MG63 (cell line): ENCODE results near the gene RHOF. TPM values are rescaled to one million over a fixed set of nuclear protein-coding genes. Genes with fewer than 3 reads are reported as not detected.
"Not testable (repeated sequence)": the region's sequence is repeated elsewhere in the genome, so short reads cannot be mapped to it uniquely, and the experiment has no call there.

Experiments used
- DNase-seq: peaks from one replicate; pipeline ENCODE4 v3.0.0-alpha.2; 2020
- H3K27me3 ChIP-seq: fragments of 250-450 bp; sonication (Bioruptor Pico); 2 replicates; pipeline ENCODE4 v1.5.1; 2020; ENCODE audit warnings: mild to moderate bottlenecking, moderate library complexity
- H3K36me3 ChIP-seq: fragments of 250-450 bp; sonication (Bioruptor Pico); 2 replicates; pipeline ENCODE4 v1.5.1; 2020; ENCODE audit warnings: mild to moderate bottlenecking, moderate library complexity
- H3K4me3 ChIP-seq: fragments of 250-450 bp; sonication (Bioruptor Pico); 2 replicates; pipeline ENCODE4 v1.5.1; 2020; ENCODE audit warnings: mild to moderate bottlenecking, moderate library complexity
- H3K9me3 ChIP-seq: fragments of 250-450 bp; sonication (Bioruptor Pico); 2 replicates; pipeline ENCODE4 v1.5.1; 2020; ENCODE audit warnings: mild to moderate bottlenecking, moderate library complexity
- total RNA-seq: library from RNA; depleted of rRNA; stranded (reverse); fragments of >200 nt; shearing (Covaris generic); gene quantifications from 2 replicates; pipeline ENCODE4 v1.2.3, GENCODE V29; 2014; ENCODE audit warnings: low replicate concordance; rRNA removed

The RHOF gene
- total RNA-seq, 1 experiment from 2014 or later = 6.3 TPM

DNA sequence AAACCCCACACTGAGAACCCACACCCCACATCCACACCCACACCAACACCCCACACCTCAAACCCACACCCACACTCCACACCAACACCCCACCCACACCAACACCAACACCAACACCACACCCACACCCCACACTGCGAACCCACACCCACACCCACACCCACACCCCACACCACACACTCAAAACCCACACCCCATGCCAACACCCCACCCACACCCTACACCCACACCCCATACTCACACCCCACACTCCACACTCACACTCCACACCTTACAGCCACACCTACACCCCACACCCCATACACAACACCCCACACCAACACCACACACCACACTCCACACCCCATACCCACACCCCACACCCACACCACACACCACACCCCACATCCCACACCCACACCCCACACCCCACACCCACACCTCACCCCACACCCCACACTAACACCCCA is 43.0 kb downstream of the RHOF start:
- H3K36me3 ChIP-seq = no peaks in the 10 kb centered on the region
- no peak overlapping the region for H3K4me3 ChIP-seq
- H3K27me3 ChIP-seq = no peaks in the 10 kb centered on the region
- DNase-seq = no peak
- no peaks in the 10 kb centered on the region for H3K9me3 ChIP-seq

DNA sequence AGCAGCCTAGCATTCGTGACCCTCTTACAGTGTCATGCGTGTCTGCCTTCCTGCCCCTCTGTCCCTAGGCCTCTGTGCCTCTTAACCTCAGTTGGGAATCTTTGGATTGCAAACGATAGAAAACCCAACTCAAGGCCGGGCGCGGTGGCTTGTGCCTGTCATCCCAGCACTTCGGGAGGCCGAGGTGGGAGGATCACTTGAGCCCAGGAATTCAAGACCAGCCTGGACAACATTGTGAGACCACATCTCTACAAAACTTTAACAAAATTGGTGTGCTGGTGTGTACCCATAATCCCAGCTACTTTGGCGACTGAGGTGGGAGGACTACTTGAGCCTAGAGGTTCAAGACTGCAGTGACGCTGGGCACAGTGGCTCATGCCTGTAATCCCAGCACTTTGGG is 44.2 kb downstream of the RHOF start:
- Histone ChIP-seq H3K4me3 (no peak overlapping the region), H3K27me3 (no peaks in the 10 kb centered on the region), H3K36me3 (no peaks in the 10 kb centered on the region), H3K9me3 (no peaks in the 10 kb centered on the region)
- DNase-seq = no peak

DNA sequence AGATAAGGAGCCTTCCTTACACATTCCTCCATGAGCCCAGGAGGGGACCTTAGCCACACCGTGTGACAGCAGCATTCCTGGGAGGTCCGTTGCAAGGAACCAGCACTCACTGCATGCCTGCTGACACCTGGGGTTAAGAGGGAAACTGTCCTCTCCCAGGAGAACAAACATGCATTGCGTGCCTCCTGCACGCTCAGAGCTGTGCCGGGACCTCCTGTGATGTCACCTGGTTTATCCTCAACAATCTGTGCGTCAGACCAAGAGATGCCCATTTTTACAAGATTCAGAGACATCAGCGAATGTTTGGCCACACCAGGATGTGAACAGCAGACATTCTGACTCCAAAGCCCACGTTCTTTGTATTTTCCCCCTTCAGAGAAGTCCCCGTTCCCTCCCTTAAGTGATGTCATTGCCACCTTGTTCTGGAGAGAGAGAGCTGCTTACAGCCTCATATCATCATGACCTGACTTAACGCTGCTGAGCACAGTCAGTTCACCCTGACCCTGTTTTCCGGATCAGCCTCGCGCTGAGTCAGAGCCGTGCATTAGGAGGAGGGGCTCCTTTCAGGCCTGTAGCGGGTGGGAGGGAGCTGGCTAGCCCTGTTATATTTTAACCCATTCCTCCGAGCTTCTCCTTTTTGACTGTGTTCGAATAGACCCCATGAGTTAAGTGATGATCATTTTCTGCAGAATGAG is 44.8 kb downstream of the RHOF start:
- Histone ChIP-seq H3K27me3 (no peaks in the 10 kb centered on the region), H3K36me3 (no peaks in the 10 kb centered on the region), H3K9me3 (no peaks in the 10 kb centered on the region), H3K4me3 (no peak overlapping the region)
- peak; percentile 19 for DNase-seq

DNA sequence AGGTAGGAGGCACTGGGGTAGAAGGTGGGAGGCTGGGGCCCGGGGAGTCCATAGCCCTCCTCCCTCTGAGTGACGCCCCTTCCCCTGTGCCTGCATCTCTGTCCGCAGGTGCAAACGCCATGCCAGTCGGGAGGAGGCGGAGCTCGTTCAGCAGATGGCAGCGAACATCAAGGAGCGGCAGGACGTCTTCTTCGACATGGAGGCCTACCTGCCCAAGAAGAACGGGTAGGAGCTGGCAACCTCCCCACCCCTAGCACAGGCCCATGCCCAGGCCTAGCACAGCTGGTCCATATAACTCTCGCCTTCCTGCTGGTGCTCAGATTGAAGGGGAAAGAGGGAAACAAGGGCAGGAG is 45.3 kb downstream of the RHOF start:
- DNase-seq = no peak
- no peaks in the 10 kb centered on the region for H3K27me3 ChIP-seq
- no peaks in the 10 kb centered on the region for H3K36me3 ChIP-seq
- H3K9me3 ChIP-seq = no peaks in the 10 kb centered on the region
- H3K4me3 ChIP-seq = no peak overlapping the region

- H3K27me3 ChIP-seq, H3K4me3 ChIP-seq: not testable (repeated sequence)
Observed at GRCh38 chr12:121745545-121745944, 47.9 kb downstream of the RHOF start.

DNA sequence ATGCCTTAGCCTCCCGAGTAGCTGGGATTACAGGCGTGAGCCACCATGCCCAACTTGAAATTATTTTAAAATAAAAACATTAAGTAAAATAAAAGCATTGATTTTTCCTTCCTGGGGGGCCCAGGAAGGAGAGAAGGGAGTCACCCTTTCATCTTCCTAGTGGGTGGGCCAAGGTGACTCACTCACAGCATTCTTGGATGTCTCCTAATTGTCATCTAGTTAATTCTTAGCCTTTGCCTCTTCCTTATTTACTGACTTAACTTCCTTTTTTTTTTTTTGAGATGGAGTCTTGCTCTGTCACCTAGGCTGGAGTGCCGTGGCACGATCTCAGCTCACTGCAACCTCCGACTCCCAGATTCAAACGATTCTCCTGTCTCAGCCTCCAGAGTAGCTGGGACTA is 51.7 kb downstream of the RHOF start:
- H3K36me3 ChIP-seq = no peaks in the 10 kb centered on the region
- DNase-seq = no peak

More at GRCh38 chr12:121745545-121745944, 47.9 kb downstream of the RHOF start:
- not testable (repeated sequence) for H3K36me3 ChIP-seq, DNase-seq, H3K9me3 ChIP-seq

DNA sequence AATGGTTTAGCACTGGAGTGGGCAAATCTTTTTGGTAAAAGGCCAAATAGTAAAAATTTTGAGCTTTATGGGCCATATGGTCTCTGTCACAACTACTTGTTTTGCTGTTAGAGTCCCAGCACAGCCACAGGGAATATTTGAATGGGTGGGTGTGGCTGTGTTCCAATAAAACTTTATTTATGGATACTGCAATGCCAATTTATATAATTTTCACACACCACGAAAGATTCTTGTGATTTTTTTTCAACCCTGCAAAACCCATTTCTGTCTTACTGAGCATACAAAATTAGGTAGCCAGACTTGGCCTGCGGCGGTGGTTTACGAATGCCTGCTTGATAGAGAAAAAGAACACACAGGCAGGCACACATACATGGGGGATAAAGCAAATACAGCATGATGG is 52.6 kb downstream of the RHOF start:
- no peak for DNase-seq
- Histone ChIP-seq H3K4me3 (no peak overlapping the region), H3K27me3 (no peaks in the 10 kb centered on the region), H3K9me3 (no peaks in the 10 kb centered on the region), H3K36me3 (no peaks in the 10 kb centered on the region)

More for the DNA sequence above, 51.7 kb downstream of the RHOF start:
- Histone ChIP-seq H3K27me3 (no peaks in the 10 kb centered on the region), H3K9me3 (no peaks in the 10 kb centered on the region), H3K4me3 (no peak overlapping the region)

GRCh38 chr12:121738340-121738858 is 55.1 kb downstream of the RHOF start:
- Histone ChIP-seq H3K9me3 (no peaks in the 10 kb centered on the region), H3K4me3 (no peak overlapping the region), H3K36me3 (no peaks in the 10 kb centered on the region), H3K27me3 (no peaks in the 10 kb centered on the region)
- no peak for DNase-seq

DNA sequence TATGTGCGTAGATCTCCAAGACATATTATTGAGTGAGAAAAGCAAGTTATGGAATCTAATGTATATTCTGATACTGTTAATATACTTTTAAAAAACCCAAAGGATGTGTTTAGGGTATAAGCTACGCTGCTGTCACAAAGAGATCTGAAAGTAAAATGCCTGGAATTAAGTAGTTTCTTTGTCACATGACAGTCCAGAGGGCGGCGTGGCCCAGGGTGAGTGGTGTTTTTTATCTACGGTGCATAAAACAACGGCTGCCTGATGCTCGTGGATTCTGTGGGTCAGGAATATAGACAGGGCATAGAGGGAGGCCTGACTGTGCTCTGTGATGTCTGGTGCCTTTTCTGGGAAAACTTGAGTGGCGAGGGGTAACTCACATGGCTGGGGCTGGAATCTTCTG is 59.6 kb downstream of the RHOF start:
- no peak for DNase-seq

DNA sequence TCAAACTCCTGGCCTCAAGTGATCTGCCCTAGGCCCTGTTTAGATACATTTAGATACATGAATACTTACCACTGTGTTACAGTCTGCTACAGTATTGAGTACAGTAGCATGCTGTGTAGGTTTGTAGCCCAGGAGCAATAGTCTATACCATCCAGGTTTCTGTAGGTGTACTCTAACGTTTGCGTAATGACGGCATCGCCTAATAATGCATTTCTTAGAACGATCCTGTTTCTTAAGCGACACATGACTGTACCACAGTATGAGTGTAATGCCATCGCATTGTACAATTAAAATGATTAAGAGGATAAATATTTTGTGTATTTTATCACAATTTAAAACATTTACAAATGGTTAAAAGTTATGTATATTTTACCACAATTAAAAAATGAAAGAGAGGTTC is 62.0 kb downstream of the RHOF start:
- DNase-seq = no peak
- Histone ChIP-seq H3K27me3 (no peaks in the 10 kb centered on the region), H3K9me3 (no peaks in the 10 kb centered on the region), H3K36me3 (no peaks in the 10 kb centered on the region), H3K4me3 (no peak overlapping the region)

More for the DNA sequence above, 59.6 kb downstream of the RHOF start:
- Histone ChIP-seq H3K4me3 (no peak overlapping the region), H3K36me3 (no peaks in the 10 kb centered on the region), H3K27me3 (no peaks in the 10 kb centered on the region), H3K9me3 (no peaks in the 10 kb centered on the region)

GRCh38 chr12:121729021-121729420 is 64.5 kb downstream of the RHOF start:
- Histone ChIP-seq H3K36me3 (no peaks in the 10 kb centered on the region), H3K27me3 (no peaks in the 10 kb centered on the region), H3K9me3 (peaks cover 3% of the 10 kb centered on the region; the same call in 1 of the 2 replicates), H3K4me3 (no peak overlapping the region)
- no peak for DNase-seq

Other genes with a start within 250 kb of the RHOF start
- 18.1 and 30.1 TPM in 2 replicates for gene KDM2B, start 212.7 kb downstream of the RHOF start, total RNA-seq
- gene ORAI1, start 167.2 kb downstream of the RHOF start, total RNA-seq = 5.9 and 15.9 TPM in 2 replicates
- gene MORN3, start 124.0 kb downstream of the RHOF start, total RNA-seq = not detected in 2 replicates
- gene TMEM120B, start 80.9 kb downstream of the RHOF start, total RNA-seq = 3.6 and 6.6 TPM in 2 replicates
- 1.0 and 1.1 TPM in 2 replicates for gene SETD1B, start 10.3 kb upstream of the RHOF start, total RNA-seq
- 0.56 and 3.1 TPM in 2 replicates for gene HPD, start 65.2 kb upstream of the RHOF start, total RNA-seq
- gene PSMD9, start 95.1 kb upstream of the RHOF start, total RNA-seq = 66.6 and 117 TPM in 2 replicates
- gene CFAP251, start 124.9 kb upstream of the RHOF start, total RNA-seq = 0.74 and 1.7 TPM in 2 replicates
- 1.8 and 2.4 TPM in 2 replicates for gene BCL7A, start 228.2 kb upstream of the RHOF start, total RNA-seq